ENCODE measurements around the gene CASK.

Gene CASK

DNA sequence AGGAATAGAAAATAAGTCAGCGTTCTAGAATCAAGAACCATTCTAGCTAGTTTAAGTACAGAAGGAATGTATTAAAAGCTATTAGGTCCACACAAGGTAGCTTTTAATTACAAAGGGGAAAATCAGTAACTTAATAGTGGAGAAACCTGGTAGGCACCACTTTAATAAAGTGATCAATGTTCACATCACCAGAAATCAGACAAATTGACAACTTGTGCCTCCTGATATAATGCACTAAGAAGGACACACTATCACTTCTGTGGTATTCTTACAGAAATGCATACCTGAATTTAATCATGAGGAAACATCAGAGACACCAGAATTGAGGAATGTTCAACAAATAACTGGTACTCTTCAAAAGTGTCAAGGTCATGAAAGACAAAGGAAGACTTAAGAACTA lies 421.4 kb downstream of the CASK start:
- TF ChIP-seq EZH2 (IDR thresholded peaks at IDR 0.05) (no peak), POLR2AphosphoS5 (IDR thresholded peaks at IDR 0.05; ENCODE audit: borderline replicate concordance, low read depth, low read length) (no peak), FOXP2 (optimal IDR thresholded peaks at IDR 0.05; ENCODE audit: control extremely low read depth, extremely low read length, insufficient read depth) (no peak)
- H3K27ac ChIP-seq: no peak overlapping the region
- no peak overlapping the region for H3K9ac ChIP-seq (ENCODE audit: insufficient read length)
- H3K4me3 ChIP-seq: no peak overlapping the region
- no peaks in the 10 kb centered on the region for H3K9me3 ChIP-seq (ENCODE audit: low read depth, low read length)
- no peaks in the 10 kb centered on the region for H3K36me3 ChIP-seq (ENCODE audit: insufficient read depth, low read length)
- no peak for DNase-seq (ENCODE audit: low read depth, low spot score)

DNA sequence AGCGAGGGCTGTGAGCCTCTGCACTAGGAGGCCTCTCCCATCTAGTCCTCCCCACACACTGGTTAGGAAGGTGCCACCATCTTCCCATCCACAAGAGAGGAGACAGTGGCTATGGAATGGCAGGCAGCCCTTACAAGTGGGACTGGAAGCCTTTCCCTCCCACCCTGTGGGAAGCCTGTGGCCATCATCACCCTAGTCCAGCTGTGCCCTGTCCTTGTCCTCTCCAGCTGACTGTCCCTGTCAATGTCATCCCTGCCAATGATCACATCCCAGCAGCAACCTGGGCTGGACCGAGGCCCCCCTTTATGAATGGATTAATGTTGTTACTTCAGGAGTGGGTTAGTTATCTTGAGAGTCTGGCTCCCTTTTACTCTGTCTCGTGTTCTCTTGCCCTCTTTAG lies 423.4 kb downstream of the CASK start:
- TF ChIP-seq FOXP2 (optimal IDR thresholded peaks at IDR 0.05; ENCODE audit: control extremely low read depth, extremely low read length, insufficient read depth) (no peak), POLR2AphosphoS5 (IDR thresholded peaks at IDR 0.05; ENCODE audit: borderline replicate concordance, low read depth, low read length) (no peak), EZH2 (IDR thresholded peaks at IDR 0.05) (no peak)
- H3K36me3 ChIP-seq (ENCODE audit: insufficient read depth, low read length): no peaks in the 10 kb centered on the region
- H3K4me3 ChIP-seq: no peak overlapping the region
- no peak overlapping the region for H3K27ac ChIP-seq
- no peak for DNase-seq (ENCODE audit: low read depth, low spot score)
- H3K9me3 ChIP-seq (ENCODE audit: low read depth, low read length): no peaks in the 10 kb centered on the region
- no peak overlapping the region for H3K9ac ChIP-seq (ENCODE audit: insufficient read length)

DNA sequence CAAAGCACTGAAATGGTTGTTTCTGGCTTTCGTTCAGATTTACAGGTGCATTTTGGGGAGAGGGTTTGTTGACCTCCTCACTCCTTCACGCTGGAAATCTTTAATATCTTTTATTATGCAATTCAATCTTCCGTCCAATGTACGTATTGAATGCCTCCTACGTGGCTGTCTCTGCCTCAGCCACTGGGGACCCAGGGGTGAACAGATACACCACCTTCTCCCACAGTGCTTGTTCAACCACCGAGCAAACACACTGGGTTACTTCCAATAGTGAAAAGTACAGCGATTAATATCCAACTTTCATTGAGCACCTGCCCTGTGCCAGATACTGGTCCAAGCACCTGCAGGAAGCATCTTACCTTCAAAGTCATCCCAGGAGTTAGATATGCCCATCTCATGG lies 424.2 kb downstream of the CASK start:
- Histone ChIP-seq H3K9me3 (ENCODE audit: low read depth, low read length) (no peaks in the 10 kb centered on the region), H3K27ac (no peak overlapping the region), H3K36me3 (ENCODE audit: insufficient read depth, low read length) (no peaks in the 10 kb centered on the region), H3K4me3 (no peak overlapping the region), H3K9ac (ENCODE audit: insufficient read length) (no peak overlapping the region)
- TF ChIP-seq EZH2 (IDR thresholded peaks at IDR 0.05) (no peak), POLR2AphosphoS5 (IDR thresholded peaks at IDR 0.05; ENCODE audit: borderline replicate concordance, low read depth, low read length) (no peak), FOXP2 (optimal IDR thresholded peaks at IDR 0.05; ENCODE audit: control extremely low read depth, extremely low read length, insufficient read depth) (no peak)
- DNase-seq (ENCODE audit: low read depth, low spot score): no peak

DNA sequence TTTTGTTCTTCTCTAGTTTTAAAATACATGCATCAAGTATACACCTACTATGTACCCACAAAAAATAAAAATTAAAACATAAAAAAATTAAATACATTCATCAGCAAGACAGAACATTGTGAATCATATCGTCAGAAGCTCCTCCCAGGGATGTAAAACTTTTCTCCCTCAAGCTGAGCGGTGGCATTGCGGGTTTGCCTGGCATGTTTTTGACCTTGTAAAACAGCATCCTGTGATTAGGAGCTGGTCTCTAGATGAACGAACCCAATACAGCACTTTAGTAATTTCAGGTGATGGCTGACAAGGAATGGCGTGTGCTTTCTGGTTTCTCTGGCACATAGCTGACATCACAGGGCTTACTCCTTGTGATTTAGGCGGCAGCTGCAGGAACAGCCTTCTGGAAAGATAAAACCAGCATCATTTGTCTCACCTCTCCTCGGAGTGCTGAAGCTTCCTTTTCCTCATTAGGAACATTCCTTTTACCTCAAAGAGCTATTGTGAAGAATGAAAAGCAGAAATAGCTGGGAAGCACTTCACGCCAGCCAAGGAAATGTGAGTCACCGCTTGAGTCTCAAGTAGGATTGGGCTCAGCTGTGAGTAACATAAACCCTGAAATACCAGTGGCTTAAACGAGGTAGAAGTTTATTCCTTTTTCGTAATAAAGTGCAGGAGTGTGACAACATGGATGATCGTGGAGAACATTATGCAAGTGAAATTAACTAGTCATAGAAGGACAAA lies 431.9 kb downstream of the CASK start:
- no peak for DNase-seq (ENCODE audit: low read depth, low spot score)
- no peak overlapping the region for H3K9ac ChIP-seq (ENCODE audit: insufficient read length)
- H3K36me3 ChIP-seq (ENCODE audit: insufficient read depth, low read length): no peaks in the 10 kb centered on the region
- H3K27ac ChIP-seq: no peak overlapping the region
- H3K9me3 ChIP-seq (ENCODE audit: low read depth, low read length): no peaks in the 10 kb centered on the region
- H3K4me3 ChIP-seq: no peak overlapping the region
- TF ChIP-seq EZH2 (IDR thresholded peaks at IDR 0.05) (no peak), POLR2AphosphoS5 (IDR thresholded peaks at IDR 0.05; ENCODE audit: borderline replicate concordance, low read depth, low read length) (no peak), FOXP2 (optimal IDR thresholded peaks at IDR 0.05; ENCODE audit: control extremely low read depth, extremely low read length, insufficient read depth) (no peak)

DNA sequence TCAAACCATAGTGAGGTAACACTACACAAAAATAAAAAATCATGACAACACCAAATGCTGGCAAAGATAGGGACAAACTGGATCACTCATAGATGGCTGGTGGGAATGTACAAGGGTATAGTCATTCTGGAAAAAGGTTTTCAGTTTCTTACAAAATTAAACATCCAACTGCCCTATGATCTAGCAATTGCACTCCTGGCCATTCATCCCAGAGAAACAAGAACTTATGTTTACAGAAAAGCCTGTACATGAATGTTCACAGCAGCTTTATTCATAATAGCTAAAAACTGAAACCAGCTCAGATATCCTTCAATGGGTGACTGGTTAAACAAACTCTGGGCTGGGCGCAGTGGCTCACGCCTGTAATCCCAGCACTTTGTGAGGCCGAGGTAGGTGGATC lies 432.9 kb downstream of the CASK start:
- H3K9me3 ChIP-seq (ENCODE audit: low read depth, low read length): no peaks in the 10 kb centered on the region
- no peaks in the 10 kb centered on the region for H3K36me3 ChIP-seq (ENCODE audit: insufficient read depth, low read length)
- H3K9ac ChIP-seq (ENCODE audit: insufficient read length): no peak overlapping the region
- no peak overlapping the region for H3K4me3 ChIP-seq
- DNase-seq (ENCODE audit: low read depth, low spot score): no peak
- TF ChIP-seq POLR2AphosphoS5 (IDR thresholded peaks at IDR 0.05; ENCODE audit: borderline replicate concordance, low read depth, low read length) (no peak), EZH2 (IDR thresholded peaks at IDR 0.05) (no peak), FOXP2 (optimal IDR thresholded peaks at IDR 0.05; ENCODE audit: control extremely low read depth, extremely low read length, insufficient read depth) (no peak)
- H3K27ac ChIP-seq: no peak overlapping the region

DNA sequence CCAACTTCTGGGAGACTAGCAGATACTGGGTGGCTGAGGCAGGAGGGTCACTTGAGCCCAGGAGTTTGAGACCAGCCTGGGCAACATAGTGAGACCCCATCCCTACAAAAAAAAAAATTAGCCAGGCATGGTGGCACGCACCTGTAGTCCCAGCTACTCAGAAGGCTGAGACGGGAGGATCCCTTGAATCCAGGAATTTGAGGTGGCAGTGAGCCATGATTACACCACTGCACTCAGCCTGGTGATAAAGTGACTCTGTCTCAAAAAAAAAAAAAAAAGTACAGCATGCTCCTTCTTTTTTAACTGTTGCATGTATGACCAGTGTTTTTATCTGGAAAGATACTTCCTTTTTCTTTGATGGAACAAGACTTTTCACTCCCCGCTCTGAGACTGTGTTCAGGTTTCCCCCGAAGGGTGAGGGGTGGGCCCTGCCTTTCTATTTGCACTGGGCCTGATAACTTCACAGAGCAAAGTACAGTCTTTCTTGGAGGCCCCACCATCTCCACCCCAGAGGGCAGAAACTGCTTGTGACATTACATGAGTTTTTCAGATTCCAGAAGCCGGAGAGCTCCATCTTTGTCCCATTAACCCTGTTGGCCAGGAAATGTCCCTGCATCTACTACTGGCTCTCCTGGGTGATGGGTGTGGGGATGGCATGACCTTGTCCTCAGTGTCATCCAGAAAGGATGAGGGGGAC lies 441.1 kb downstream of the CASK start:
- Histone ChIP-seq H3K9ac (ENCODE audit: insufficient read length) (no peak overlapping the region), H3K4me3 (no peak overlapping the region), H3K27ac (no peak overlapping the region), H3K36me3 (ENCODE audit: insufficient read depth, low read length) (no peaks in the 10 kb centered on the region), H3K9me3 (ENCODE audit: low read depth, low read length) (no peaks in the 10 kb centered on the region)
- no peak for DNase-seq (ENCODE audit: low read depth, low spot score)
- TF ChIP-seq FOXP2 (optimal IDR thresholded peaks at IDR 0.05; ENCODE audit: control extremely low read depth, extremely low read length, insufficient read depth) (no peak), EZH2 (IDR thresholded peaks at IDR 0.05) (no peak), POLR2AphosphoS5 (IDR thresholded peaks at IDR 0.05; ENCODE audit: borderline replicate concordance, low read depth, low read length) (no peak)

DNA sequence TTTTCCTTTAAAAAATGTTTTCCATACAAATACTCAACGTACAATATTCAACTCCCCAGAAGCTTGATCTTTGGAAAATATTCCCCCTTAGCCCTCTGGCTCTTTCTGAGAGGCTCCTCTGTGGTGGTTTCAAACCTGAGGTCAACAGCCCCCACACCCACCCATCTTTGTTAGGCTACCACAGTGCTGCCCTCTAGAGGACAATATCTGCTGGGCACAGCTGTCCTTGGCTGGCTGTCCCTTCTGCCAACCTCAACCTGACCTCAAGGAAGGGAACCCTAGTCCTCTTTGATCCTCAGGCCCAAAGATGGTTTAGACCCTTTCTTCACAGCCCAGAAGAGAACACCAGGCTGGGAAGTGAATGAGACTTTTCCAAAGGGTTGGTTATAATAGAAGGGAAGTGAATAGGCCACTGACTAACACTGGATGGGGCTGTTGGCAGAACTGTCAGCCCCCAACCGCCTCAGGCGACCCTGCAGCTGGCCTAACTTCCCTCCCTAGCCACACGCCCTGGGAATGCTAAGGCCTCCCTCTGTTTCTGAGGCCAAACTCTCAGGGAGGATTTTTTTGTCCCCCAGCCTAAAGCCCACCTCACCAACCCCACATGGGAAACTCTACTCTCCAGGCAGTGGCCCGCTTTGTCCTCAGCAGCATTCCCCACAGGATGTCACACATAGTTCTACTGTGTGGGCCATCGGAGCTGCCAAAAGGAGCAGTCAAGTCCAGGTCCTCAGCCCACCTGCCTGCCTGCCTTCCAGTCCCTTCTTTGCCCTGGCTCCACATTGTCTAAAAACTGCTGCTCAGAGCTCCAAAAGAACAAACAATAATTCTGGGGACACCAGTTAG lies 441.9 kb downstream of the CASK start:
- no peak overlapping the region for H3K27ac ChIP-seq
- TF ChIP-seq POLR2AphosphoS5 (IDR thresholded peaks at IDR 0.05; ENCODE audit: borderline replicate concordance, low read depth, low read length): no peak
- TF ChIP-seq FOXP2 (optimal IDR thresholded peaks at IDR 0.05; ENCODE audit: control extremely low read depth, extremely low read length, insufficient read depth): no peak
- TF ChIP-seq EZH2 (IDR thresholded peaks at IDR 0.05): no peak
- no peaks in the 10 kb centered on the region for H3K9me3 ChIP-seq (ENCODE audit: low read depth, low read length)
- no peaks in the 10 kb centered on the region for H3K36me3 ChIP-seq (ENCODE audit: insufficient read depth, low read length)
- H3K4me3 ChIP-seq: no peak overlapping the region
- DNase-seq (ENCODE audit: low read depth, low spot score): no peak
- no peak overlapping the region for H3K9ac ChIP-seq (ENCODE audit: insufficient read length)
